Measurements from ENCODE around the gene BORCS8.

Gene BORCS8

DNA sequence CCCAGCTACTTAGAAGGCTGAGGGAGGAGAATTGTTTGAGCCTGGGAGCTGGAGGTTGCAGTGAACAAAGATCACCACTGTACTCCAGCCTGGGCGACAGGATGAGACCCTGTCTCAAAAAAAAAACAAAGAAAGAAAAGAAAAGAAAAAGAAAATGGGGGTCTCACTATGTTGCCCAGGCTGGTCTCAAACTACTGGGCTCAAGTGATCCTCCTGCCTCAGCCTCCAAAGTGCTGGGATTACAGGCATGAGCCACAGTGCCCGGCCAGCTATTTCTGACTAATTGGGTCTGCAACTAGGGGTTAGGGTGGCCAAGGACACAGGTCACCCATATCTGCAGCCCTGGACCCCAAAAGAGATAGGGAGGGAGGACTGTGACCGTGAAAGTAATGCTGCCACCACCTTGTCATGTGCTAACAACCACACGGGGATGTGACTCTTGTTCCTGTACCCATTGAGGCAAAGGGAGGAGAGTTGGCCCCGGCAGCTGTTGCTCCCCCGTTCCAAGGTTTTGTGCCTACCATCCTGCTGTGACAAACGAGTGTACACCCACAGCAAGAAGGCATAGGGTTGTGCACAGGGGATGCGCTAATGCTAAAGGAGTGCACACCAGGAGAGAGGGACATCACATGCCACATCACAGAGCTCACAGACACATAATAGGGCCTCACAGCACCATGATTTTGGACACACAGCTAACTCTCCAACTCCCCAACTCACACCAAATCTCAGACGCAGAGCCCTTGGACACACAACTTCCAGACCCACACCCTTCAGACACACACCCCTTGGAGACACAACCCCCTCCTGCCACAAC is 22.5 kb downstream of the BORCS8 start:
- Mint-ChIP-seq H3K4me1 (peaks cover 22% of the 10 kb centered on the region), H3K9me3 (no peaks in the 10 kb centered on the region), H3K4me3 (peak overlapping the region; percentile 50), H3K36me3 (ENCODE audit: insufficient read depth) (no peaks in the 10 kb centered on the region), H3K27me3 (peaks cover 12% of the 10 kb centered on the region), H3K27ac (ENCODE audit: low read depth) (no peak overlapping the region)
- DNase-seq (ENCODE audit: low spot score in 2 of 2): no peak
- no peak for ATAC-seq (replicated peaks; ENCODE audit: extremely low read depth, poor library complexity, severe bottlenecking)

DNA sequence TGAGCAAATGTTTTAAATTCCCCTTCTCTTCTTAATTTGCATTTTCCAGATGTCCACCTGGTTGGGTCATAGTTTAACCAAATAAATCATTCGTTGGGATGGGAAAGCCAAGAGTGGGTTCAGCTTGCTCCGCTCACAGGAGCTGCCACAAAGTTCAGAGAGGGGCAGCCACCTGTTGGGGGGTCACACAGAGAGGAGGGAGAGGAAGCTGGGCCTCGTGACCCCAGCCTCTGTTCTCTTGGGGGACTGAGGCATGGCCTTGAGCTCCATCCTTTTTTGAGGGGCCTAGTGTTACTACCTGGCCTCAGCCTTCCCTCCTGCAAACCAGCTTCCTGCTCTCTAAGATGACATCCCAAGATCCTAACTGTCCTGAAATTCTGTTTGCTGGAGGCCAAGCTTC is 24.3 kb downstream of the BORCS8 start:
- Mint-ChIP-seq H3K4me1 (peaks cover 22% of the 10 kb centered on the region), H3K36me3 (ENCODE audit: insufficient read depth) (no peaks in the 10 kb centered on the region), H3K27me3 (peaks cover 12% of the 10 kb centered on the region), H3K9me3 (no peaks in the 10 kb centered on the region), H3K4me3 (no peak overlapping the region), H3K27ac (ENCODE audit: low read depth) (no peak overlapping the region)
- no peak for DNase-seq (ENCODE audit: low spot score in 2 of 2)
- no peak for ATAC-seq (replicated peaks; ENCODE audit: extremely low read depth, poor library complexity, severe bottlenecking)

DNA sequence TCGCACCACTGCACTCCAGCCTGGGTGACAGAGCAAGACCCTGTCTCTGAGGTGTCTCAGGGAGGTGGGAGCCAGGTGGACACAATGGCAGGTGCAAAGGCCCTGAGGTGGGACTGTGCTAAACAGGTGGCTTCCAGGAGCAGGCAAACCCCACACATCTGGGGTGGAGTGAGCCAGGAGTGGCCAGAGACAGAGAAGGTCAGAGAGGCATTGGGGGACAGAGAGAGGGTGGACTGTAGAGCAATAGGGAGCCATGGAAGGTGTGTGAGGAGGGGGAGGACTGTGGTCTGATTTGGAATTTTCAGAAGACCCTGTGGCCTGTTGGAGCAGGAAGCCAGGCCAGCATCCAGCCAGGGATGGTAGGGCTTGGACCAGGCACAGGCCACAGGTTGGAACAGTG is 26.6 kb downstream of the BORCS8 start:
- DNase-seq (ENCODE audit: low spot score in 2 of 2) (no peak), ATAC-seq (replicated peaks; ENCODE audit: extremely low read depth, poor library complexity, severe bottlenecking) (no peak)
- no peaks in the 10 kb centered on the region for H3K9me3 Mint-ChIP-seq
- no peaks in the 10 kb centered on the region for H3K36me3 Mint-ChIP-seq (ENCODE audit: insufficient read depth)
- peaks cover 4% of the 10 kb centered on the region for H3K27me3 Mint-ChIP-seq
- peaks cover 10% of the 10 kb centered on the region for H3K4me1 Mint-ChIP-seq
- H3K4me3 Mint-ChIP-seq: no peak overlapping the region
- peak overlapping the region; percentile 57 for H3K27ac Mint-ChIP-seq (ENCODE audit: low read depth)

DNA sequence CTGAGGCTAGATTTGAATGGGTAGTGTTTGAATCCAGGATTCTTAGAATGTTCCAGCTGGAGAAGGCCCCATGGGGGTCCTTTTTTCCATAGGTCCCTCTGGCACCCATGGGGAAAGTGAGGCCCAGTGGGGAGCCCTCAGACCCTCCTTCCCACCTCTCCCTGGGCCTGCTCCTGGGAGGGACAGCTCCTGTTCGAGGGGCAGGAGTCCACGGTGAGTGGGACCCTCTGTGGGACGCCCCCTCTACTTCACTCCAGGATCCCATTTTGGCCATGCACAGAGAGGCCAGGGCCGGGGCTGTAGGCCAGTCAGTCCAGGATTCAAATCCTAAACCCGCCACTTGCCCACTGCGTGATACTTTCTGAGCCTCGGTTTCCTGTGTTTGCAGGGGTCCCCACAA is 29.5 kb downstream of the BORCS8 start:
- Mint-ChIP-seq H3K9me3 (no peaks in the 10 kb centered on the region), H3K4me1 (no peaks in the 10 kb centered on the region), H3K27me3 (no peaks in the 10 kb centered on the region), H3K4me3 (no peak overlapping the region), H3K36me3 (ENCODE audit: insufficient read depth) (peaks cover under 1% of the 10 kb centered on the region), H3K27ac (ENCODE audit: low read depth) (no peak overlapping the region)
- DNase-seq (ENCODE audit: low spot score in 2 of 2) (no peak), ATAC-seq (replicated peaks; ENCODE audit: extremely low read depth, poor library complexity, severe bottlenecking) (no peak)

DNA sequence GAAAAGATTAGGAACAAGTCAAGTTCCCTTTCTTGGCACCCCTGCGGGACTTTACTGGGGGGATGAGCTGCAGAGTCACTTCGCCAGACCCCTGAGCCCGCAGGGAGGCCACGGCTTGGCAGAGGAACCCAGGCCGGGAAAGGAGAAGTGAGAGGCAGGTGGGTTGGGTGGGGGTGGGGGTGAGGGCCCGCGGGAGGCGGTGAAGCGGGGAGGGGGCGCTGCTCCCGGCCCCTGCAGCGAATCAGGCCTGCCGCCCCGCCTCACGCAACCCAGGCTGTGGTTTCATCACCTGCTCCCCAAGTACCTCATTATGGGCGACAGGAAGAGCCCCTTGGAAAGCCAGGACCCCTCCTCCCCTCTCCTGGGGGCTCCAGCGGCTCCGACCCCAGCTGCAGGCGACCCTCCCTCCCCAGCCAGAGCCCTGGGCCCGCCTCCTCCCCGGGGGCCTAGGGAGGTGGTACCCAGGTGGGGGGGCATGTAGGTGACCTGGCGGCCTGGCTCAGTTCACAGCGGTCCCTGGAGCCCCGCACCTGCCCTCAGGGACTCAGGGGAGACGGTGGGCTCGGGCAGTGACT is 31.4 kb downstream of the BORCS8 start:
- no peaks in the 10 kb centered on the region for H3K9me3 Mint-ChIP-seq
- no peak overlapping the region for H3K27ac Mint-ChIP-seq (ENCODE audit: low read depth)
- ATAC-seq (replicated peaks; ENCODE audit: extremely low read depth, poor library complexity, severe bottlenecking) (no peak), DNase-seq (ENCODE audit: low spot score in 2 of 2) (no peak)
- no peaks in the 10 kb centered on the region for H3K4me1 Mint-ChIP-seq
- H3K4me3 Mint-ChIP-seq: no peak overlapping the region
- no peaks in the 10 kb centered on the region for H3K27me3 Mint-ChIP-seq
- peaks cover 11% of the 10 kb centered on the region for H3K36me3 Mint-ChIP-seq (ENCODE audit: insufficient read depth)

DNA sequence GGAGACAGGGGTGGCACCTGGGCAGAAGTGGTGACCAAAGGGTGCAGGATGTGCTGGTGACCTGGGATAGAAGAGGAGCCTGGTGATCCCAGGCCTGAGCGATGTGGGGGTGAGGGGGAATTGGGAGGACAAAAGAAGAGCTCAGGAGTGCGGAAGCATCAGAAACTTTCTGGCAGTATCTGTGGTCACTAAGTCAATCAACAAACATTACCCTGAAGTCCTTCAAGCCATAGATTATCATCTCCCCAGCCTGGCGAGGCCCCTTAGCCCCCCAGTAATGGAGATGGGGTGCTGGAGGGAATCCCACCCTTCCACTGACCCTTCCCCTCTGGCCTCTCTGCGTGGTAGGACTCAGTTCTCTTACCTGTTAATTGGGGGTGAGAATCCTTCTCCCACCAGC is 32.4 kb downstream of the BORCS8 start:
- Mint-ChIP-seq H3K9me3 (no peaks in the 10 kb centered on the region), H3K27me3 (no peaks in the 10 kb centered on the region), H3K36me3 (ENCODE audit: insufficient read depth) (peaks cover 11% of the 10 kb centered on the region), H3K27ac (ENCODE audit: low read depth) (no peak overlapping the region), H3K4me1 (no peaks in the 10 kb centered on the region), H3K4me3 (no peak overlapping the region)
- no peak for ATAC-seq (replicated peaks; ENCODE audit: extremely low read depth, poor library complexity, severe bottlenecking)
- no peak for DNase-seq (ENCODE audit: low spot score in 2 of 2)

DNA sequence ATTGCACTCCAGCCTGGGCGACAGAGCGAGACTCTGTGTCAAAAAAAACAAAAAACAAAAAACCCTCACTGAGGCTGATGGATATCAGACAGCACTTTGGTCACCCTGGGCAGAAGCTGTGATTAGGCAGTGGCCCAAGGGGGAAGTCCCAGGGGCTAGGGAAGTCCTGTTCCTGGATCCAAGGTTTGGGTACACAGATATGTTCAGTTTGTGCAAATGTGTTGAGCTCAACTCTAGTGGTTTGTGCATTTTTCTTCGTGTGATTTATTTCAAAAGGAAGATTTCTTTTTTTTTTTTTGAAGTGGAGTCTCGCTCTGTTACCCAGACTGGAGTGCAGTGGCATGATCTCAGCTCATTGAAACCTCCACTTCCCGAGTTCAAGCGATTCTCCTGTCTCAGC is 34.1 kb downstream of the BORCS8 start:
- H3K27ac Mint-ChIP-seq (ENCODE audit: low read depth): no peak overlapping the region
- H3K4me1 Mint-ChIP-seq: no peaks in the 10 kb centered on the region
- H3K9me3 Mint-ChIP-seq: no peaks in the 10 kb centered on the region
- peaks cover 14% of the 10 kb centered on the region for H3K36me3 Mint-ChIP-seq (ENCODE audit: insufficient read depth)
- DNase-seq (ENCODE audit: low spot score in 2 of 2): no peak
- H3K4me3 Mint-ChIP-seq: no peak overlapping the region
- no peak for ATAC-seq (replicated peaks; ENCODE audit: extremely low read depth, poor library complexity, severe bottlenecking)
- H3K27me3 Mint-ChIP-seq: no peaks in the 10 kb centered on the region

DNA sequence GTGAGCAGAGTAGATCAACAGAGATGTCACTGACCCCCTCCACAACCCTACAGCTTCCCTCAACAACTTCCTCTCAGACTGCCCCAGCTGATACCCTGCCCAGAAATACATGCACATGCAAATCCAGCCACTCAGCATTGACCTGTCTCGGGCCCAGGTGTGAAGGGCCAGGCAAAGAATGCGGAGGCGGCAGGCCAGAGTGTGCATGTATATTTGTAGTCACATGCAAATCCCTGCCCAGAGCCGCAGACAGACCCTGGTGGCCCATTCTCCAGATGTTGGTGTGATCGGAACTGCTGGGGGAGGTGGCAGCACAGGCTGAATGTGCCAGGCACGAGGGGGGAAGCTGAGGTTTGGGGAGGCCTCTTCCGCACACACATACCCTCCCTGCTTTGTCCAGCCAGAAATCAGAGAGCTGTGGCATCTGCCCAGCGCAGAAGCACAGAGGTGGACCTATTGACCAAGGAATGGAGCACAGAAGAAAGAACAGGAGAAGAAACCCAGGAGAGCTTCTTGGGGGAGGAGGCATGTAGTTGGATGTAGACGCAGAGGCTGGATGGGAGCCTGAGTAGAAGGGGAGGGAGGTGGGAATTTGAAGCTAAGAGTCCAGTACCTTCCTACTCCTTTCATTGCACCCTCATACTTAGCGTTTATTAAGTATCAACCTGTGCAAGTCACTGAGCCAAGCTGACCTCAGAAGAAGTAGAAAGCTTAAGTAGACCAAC is 36.3 kb downstream of the BORCS8 start:
- H3K4me3 Mint-ChIP-seq: no peak overlapping the region
- DNase-seq (ENCODE audit: low spot score in 2 of 2) (no peak), ATAC-seq (replicated peaks; ENCODE audit: extremely low read depth, poor library complexity, severe bottlenecking) (no peak)
- H3K4me1 Mint-ChIP-seq: no peaks in the 10 kb centered on the region
- no peaks in the 10 kb centered on the region for H3K9me3 Mint-ChIP-seq
- peaks cover 14% of the 10 kb centered on the region for H3K36me3 Mint-ChIP-seq (ENCODE audit: insufficient read depth)
- H3K27me3 Mint-ChIP-seq: no peaks in the 10 kb centered on the region
- no peak overlapping the region for H3K27ac Mint-ChIP-seq (ENCODE audit: low read depth)

DNA sequence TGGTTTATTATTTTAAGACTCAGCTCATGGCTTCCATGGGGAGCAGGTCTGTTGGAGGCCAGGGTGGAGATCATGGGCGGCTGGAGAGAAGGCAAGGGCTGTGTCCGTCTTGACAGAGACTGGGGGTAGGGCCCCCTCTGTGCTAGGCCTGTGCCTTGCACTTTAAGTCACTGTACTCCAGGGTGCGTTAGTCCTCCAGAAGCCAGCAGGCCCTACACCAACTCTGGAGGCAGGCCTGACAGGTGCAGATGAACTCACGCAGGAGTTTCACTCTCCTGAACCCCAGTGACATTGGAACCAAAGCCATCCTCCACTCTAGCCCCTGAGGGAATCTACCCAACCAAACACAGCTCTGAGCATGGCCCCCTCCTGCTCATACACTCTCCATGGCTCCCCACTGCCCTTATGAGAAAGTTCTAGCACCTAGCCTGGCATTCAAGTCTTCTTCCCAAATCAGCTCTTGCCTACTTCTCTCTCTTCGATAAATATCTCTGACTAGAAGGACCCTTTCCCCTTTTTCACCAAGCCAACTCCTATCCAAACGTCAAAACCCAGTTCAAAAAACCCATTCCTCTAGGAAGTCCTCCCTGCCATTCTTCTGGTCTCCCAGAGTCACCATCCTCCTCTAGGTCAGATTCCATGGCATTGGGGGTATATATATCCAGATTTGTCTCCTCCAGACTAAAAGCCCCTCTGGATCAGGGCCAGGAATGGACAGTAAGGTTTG is 37.0 kb downstream of the BORCS8 start:
- Mint-ChIP-seq H3K4me1 (no peaks in the 10 kb centered on the region), H3K27ac (ENCODE audit: low read depth) (no peak overlapping the region), H3K36me3 (ENCODE audit: insufficient read depth) (peaks cover 14% of the 10 kb centered on the region), H3K4me3 (no peak overlapping the region), H3K9me3 (no peaks in the 10 kb centered on the region), H3K27me3 (no peaks in the 10 kb centered on the region)
- no peak for DNase-seq (ENCODE audit: low spot score in 2 of 2)
- ATAC-seq (replicated peaks; ENCODE audit: extremely low read depth, poor library complexity, severe bottlenecking): no peak

DNA sequence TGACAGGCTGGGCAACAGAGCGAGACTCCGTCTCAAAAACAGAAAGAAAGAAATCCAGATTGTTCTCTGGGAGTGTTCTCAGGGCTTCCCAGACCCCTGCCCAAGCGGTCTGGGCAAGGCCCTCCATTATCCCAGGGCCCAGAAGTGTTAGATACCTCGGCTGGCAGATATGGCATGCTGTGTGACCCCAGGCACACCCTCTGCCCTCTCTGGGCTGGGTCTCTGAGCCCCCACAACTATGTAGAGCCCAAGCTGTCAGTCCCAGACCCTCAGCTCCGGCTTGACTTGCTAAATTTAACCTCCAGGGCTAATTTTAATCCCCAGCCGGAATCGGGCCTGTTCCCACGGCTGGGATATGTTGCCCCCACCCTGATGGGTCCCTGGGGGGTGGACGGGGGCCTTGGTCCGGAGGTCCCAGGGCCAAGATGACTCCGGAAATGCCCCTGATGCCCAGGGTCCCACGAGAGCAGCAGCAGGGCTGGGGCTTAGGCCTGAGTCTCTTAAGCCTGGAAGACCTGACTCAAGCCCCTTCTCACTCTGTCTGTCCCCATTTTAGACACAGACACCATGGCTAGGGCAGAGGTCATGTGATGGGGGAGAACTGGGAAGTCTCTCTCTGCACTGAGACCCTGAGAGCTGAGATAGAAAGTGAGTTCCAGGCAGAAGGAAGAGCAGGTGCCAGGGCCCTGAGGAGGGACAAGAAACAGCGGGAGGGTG is 39.1 kb downstream of the BORCS8 start:
- ATAC-seq (replicated peaks; ENCODE audit: extremely low read depth, poor library complexity, severe bottlenecking) (no peak), DNase-seq (ENCODE audit: low spot score in 2 of 2) (no peak)
- Mint-ChIP-seq H3K27me3 (no peaks in the 10 kb centered on the region), H3K27ac (ENCODE audit: low read depth) (no peak overlapping the region), H3K36me3 (ENCODE audit: insufficient read depth) (peaks cover 20% of the 10 kb centered on the region), H3K9me3 (no peaks in the 10 kb centered on the region), H3K4me3 (no peak overlapping the region), H3K4me1 (no peaks in the 10 kb centered on the region)

DNA sequence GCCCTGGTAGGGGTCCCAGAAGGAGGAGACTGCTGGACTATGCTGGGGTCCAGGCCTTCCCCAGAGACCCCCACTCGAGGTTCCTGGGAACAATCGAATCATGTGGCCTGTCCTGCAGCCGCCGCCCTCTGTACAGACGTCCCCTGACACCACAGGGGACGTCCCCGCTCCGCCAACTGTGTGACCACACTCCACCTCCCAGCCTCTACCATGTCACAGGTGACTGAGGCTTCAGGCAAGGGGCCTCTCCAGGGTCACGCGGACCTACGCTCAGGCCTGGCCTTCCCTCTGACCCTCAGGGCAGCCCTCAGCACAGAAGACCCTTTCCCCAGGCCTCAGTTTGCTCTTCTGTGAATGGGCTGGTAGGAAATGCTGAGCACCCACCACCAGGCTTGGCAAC is 40.5 kb downstream of the BORCS8 start:
- ATAC-seq (replicated peaks; ENCODE audit: extremely low read depth, poor library complexity, severe bottlenecking): no peak
- Mint-ChIP-seq H3K4me1 (no peaks in the 10 kb centered on the region), H3K9me3 (no peaks in the 10 kb centered on the region), H3K4me3 (no peak overlapping the region), H3K27ac (ENCODE audit: low read depth) (no peak overlapping the region), H3K27me3 (no peaks in the 10 kb centered on the region), H3K36me3 (ENCODE audit: insufficient read depth) (peaks cover 18% of the 10 kb centered on the region)
- DNase-seq (ENCODE audit: low spot score in 2 of 2): no peak

DNA sequence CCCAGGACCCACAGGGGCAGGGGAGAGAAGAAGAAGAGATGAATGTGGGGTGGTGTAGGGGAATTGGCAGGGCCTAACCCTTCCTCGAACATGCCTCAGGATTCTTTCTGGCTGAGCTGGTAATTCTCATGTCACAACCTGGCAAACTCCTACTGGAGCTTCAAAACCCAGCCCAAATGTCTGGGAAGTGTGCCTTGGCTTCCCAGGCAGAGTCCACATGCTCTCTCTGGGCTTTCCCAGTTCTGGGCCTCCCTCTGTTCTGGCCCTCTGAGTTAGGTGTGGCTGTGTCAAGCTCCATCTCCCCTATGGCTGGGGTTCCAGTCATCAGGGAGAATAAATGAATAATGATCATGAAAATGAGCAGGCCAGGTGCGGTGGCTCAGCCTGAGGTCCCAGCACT is 42.5 kb downstream of the BORCS8 start:
- H3K27ac Mint-ChIP-seq (ENCODE audit: low read depth): no peak overlapping the region
- no peak overlapping the region for H3K4me3 Mint-ChIP-seq
- ATAC-seq (replicated peaks; ENCODE audit: extremely low read depth, poor library complexity, severe bottlenecking) (no peak), DNase-seq (ENCODE audit: low spot score in 2 of 2) (no peak)
- no peaks in the 10 kb centered on the region for H3K27me3 Mint-ChIP-seq
- H3K36me3 Mint-ChIP-seq (ENCODE audit: insufficient read depth): peaks cover 17% of the 10 kb centered on the region
- H3K4me1 Mint-ChIP-seq: no peaks in the 10 kb centered on the region
- H3K9me3 Mint-ChIP-seq: no peaks in the 10 kb centered on the region
